GM12874 (cell line): ENCODE results near the gene ALAS1.

Experiments used
- CTCF ChIP-seq: IDR thresholded peaks from 2 replicates; pipeline ENCODE4 v1.5.1; 2011; ENCODE audit warnings: low read depth, mild to moderate bottlenecking, control low read depth, low read length, moderate library complexity; ENCODE audit not compliant: insufficient read depth

ALAS1 gene

GRCh38 chr3:52236424-52236886, 38.5 kb downstream of the ALAS1 start:
- TF ChIP-seq CTCF, result 0 out of 2 replicates have a peak, but pooled peaks have one; percentile 5

- TF ChIP-seq CTCF, result no peak
Observed at GRCh38 chr3:52237006-52237656, 39.2 kb downstream of the ALAS1 start.

GRCh38 chr3:52237657-52238172, 39.8 kb downstream of the ALAS1 start:
- TF ChIP-seq CTCF, result no peak

- no peak for TF ChIP-seq CTCF
Observed at GRCh38 chr3:52238193-52238760, 40.3 kb downstream of the ALAS1 start.

GRCh38 chr3:52238761-52239701, 41.1 kb downstream of the ALAS1 start, which contains the start of gene TWF2:
TSS of gene TWF2 (minus strand) at chr3:52239158. CDS start at chr3:52239016, 142 bp downstream.
- peak; percentile 49 for TF ChIP-seq CTCF

- TF ChIP-seq CTCF, result no peak
Observed at GRCh38 chr3:52240059-52240885, 42.3 kb downstream of the ALAS1 start.
